ENCODE data around the gene MRPL1.
"Not testable (repeated sequence)": the region's sequence is repeated elsewhere in the genome, so short reads cannot be mapped to it uniquely, and the experiment has no call there.

The MRPL1 gene

GRCh38 chr4:77960367-77960766 lies 97.7 kb downstream of the MRPL1 start:
- in situ Hi-C loops (cut with HindIII; ENCODE audit: low sequenced_read_pairs), result no loop called here
- TF ChIP-seq CTCF (IDR thresholded peaks at IDR 0.05; ENCODE audit: low read depth, low read length), result no peak
- H3K4me3 ChIP-seq (ENCODE audit: low read depth, low read length), result no peak overlapping the region
- no peak for DNase-seq (ENCODE audit: low read depth, low spot score)

DNA sequence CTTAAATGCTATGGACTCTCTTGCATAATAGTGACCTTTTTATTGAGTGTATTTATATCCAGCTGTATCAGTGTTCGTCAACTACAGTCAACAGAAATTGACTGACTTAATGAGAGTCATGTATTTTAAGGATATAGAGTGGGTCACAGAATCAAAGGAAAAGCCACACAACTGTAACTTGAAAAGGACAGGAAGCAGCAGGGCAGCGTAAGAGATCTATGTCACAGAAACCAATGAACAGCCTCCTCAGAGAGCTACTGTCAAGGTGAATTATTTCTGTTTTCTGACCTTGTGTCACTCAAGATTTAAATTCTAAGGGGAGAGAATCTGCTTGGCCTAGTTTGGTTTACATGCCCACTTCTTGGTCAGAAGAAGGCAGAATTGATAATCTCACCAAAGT lies 100.4 kb downstream of the MRPL1 start:
- in situ Hi-C loops (cut with HindIII; ENCODE audit: low sequenced_read_pairs), result no loop called here
- no peak overlapping the region for H3K4me3 ChIP-seq (ENCODE audit: low read depth, low read length)
- DNase-seq (ENCODE audit: low read depth, low spot score), result no peak
- no peak for TF ChIP-seq CTCF (IDR thresholded peaks at IDR 0.05; ENCODE audit: low read depth, low read length)

- DNase-seq (ENCODE audit: low read depth, low spot score); H3K4me3 ChIP-seq (ENCODE audit: low read depth, low read length); in situ Hi-C loops (cut with HindIII; ENCODE audit: low sequenced_read_pairs): not testable (repeated sequence)
Observed at GRCh38 chr4:77973657-77974056, 111.0 kb downstream of the MRPL1 start.

- DNase-seq (ENCODE audit: low read depth, low spot score); H3K4me3 ChIP-seq (ENCODE audit: low read depth, low read length); in situ Hi-C loops (cut with HindIII; ENCODE audit: low sequenced_read_pairs): not testable (repeated sequence)
Observed at GRCh38 chr4:77982900-77983540, 120.4 kb downstream of the MRPL1 start.

GRCh38 chr4:77983612-77984311 lies 121.1 kb downstream of the MRPL1 start:
- in situ Hi-C loops (cut with HindIII; ENCODE audit: low sequenced_read_pairs); DNase-seq (ENCODE audit: low read depth, low spot score); H3K4me3 ChIP-seq (ENCODE audit: low read depth, low read length): not testable (repeated sequence)

DNA sequence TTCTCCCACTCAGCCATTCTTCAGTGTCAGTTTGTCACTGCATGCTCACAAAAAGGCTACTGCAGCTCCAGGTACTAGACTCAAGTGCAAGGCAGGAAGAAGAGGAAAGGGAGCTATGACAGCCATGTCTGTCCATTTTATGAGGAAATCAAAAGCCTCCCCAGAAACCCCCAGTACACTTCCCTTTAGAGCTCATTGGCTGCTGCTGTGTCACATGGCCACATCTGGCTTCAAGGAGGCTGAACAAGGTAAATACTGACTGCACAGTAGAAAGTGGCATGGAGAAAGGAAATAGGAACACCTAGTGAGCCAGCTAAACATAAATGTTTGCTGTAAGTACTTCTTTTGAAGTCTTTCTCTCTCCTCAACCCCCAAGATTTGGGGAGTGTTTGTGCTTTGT lies 127.3 kb downstream of the MRPL1 start:
- no peak for DNase-seq (ENCODE audit: low read depth, low spot score)
- in situ Hi-C loops (cut with HindIII; ENCODE audit: low sequenced_read_pairs), result no loop called here
- no peak for TF ChIP-seq CTCF (IDR thresholded peaks at IDR 0.05; ENCODE audit: low read depth, low read length)
- no peak overlapping the region for H3K4me3 ChIP-seq (ENCODE audit: low read depth, low read length)

DNA sequence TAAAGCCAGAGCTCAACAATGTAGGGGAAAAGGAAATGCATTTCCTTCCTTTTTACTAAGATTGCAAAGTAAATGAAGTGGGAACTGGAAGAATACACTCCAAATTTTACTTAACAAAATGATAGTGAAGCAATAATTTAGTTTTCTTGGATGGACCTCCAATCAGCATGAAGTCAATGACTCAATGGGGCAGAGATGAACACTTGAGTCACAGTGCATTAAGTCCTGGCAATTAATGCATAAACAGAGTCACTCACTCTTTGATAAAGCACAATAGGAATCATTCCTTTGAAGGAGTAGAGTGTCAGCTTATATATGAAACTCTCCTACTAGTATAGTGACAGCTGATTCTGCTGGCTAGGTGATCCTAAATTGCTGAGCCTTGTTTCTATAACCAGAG lies 127.8 kb downstream of the MRPL1 start:
- TF ChIP-seq CTCF (IDR thresholded peaks at IDR 0.05; ENCODE audit: low read depth, low read length), result no peak
- no peak for DNase-seq (ENCODE audit: low read depth, low spot score)
- in situ Hi-C loops (cut with HindIII; ENCODE audit: low sequenced_read_pairs), result no loop called here
- no peak overlapping the region for H3K4me3 ChIP-seq (ENCODE audit: low read depth, low read length)

DNA sequence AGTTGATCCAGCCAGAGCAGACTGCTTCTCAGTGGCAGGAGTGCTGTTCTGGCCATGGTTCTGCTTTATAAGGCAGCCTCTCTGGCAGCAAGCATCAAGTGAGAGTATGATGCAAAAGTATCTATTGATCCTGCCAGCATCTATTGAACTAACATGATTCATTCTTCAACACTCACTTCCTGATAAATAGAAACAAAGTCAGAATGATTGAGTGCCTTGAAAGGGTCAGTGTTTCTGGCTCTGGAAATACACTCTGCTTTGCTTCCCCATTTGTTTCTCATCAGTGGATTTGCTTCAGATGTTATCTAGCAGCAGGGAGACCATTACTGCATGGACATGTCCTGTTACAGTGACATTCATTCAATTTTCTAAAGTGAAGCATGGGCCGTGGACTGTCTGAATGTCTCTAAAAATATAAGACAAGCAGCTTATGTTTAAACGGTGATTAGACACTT lies 128.3 kb downstream of the MRPL1 start:
- no peak for DNase-seq (ENCODE audit: low read depth, low spot score)
- in situ Hi-C loops (cut with HindIII; ENCODE audit: low sequenced_read_pairs), result no loop called here
- TF ChIP-seq CTCF (IDR thresholded peaks at IDR 0.05; ENCODE audit: low read depth, low read length), result no peak
- no peak overlapping the region for H3K4me3 ChIP-seq (ENCODE audit: low read depth, low read length)

All from astrocyte of the spinal cord (primary cell).